ENCODE data around the gene OR6J1.
"Not testable (repeated sequence)": the region's sequence is repeated elsewhere in the genome, so short reads cannot be mapped to it uniquely, and the experiment has no call there.

Gene OR6J1

GRCh38 chr14:22644305-22644635 is at the start of gene OR6J1:
OR6J1 (minus strand) TSS chr14:22644352; CDS start chr14:22634811, 9,541 bp downstream.
- H3K36me3 ChIP-seq: no peaks in the 10 kb centered on the region
- no peak within 1 kb of the TSS for H3K27ac ChIP-seq
- H3K4me1 ChIP-seq (ENCODE audit: control insufficient read depth in 1 of 2, insufficient read depth in 1 of 2, low read depth in 1 of 2, low read length in 1 of 2): no peaks in the 10 kb centered on the region
- TF ChIP-seq CTCF (IDR thresholded peaks at IDR 0.05): no peak
- no peak within 1 kb of the TSS for H3K4me3 ChIP-seq (ENCODE audit: low read depth in 1 of 2, low read length in 1 of 2)
- no peaks in the 10 kb centered on the region for H3K9me3 ChIP-seq
- peaks cover 9% of the 10 kb centered on the region for H3K27me3 ChIP-seq

- Histone ChIP-seq H3K27ac (no peak overlapping the region), H3K4me1 (ENCODE audit: control insufficient read depth in 1 of 2, insufficient read depth in 1 of 2, low read depth in 1 of 2, low read length in 1 of 2) (no peaks in the 10 kb centered on the region)
Observed at GRCh38 chr14:22692194-22692593, 48.0 kb upstream of the OR6J1 start.

GRCh38 chr14:22691171-22691570 is 47.0 kb upstream of the OR6J1 start:
- H3K27me3 ChIP-seq: peaks cover 38% of the 10 kb centered on the region
- H3K4me1 ChIP-seq (ENCODE audit: control insufficient read depth in 1 of 2, insufficient read depth in 1 of 2, low read depth in 1 of 2, low read length in 1 of 2): no peaks in the 10 kb centered on the region
- TF ChIP-seq CTCF (IDR thresholded peaks at IDR 0.05): no peak
- H3K4me3 ChIP-seq (ENCODE audit: low read depth in 1 of 2, low read length in 1 of 2): no peak overlapping the region
- no peaks in the 10 kb centered on the region for H3K9me3 ChIP-seq
- no peak overlapping the region for H3K27ac ChIP-seq
- H3K36me3 ChIP-seq: no peaks in the 10 kb centered on the region

More at GRCh38 chr14:22692194-22692593, 48.0 kb upstream of the OR6J1 start:
- H3K4me3 ChIP-seq (ENCODE audit: low read depth in 1 of 2, low read length in 1 of 2): no peak overlapping the region
- H3K36me3 ChIP-seq: no peaks in the 10 kb centered on the region
- H3K9me3 ChIP-seq: no peaks in the 10 kb centered on the region
- H3K27me3 ChIP-seq: peaks cover 29% of the 10 kb centered on the region
- no peak for TF ChIP-seq CTCF (IDR thresholded peaks at IDR 0.05)

- H3K27ac ChIP-seq: no peak overlapping the region
- TF ChIP-seq CTCF (IDR thresholded peaks at IDR 0.05): no peak
Observed at GRCh38 chr14:22689199-22689598, 45.0 kb upstream of the OR6J1 start.

GRCh38 chr14:22687969-22688368 is 43.8 kb upstream of the OR6J1 start:
- H3K4me1 ChIP-seq (ENCODE audit: control insufficient read depth in 1 of 2, insufficient read depth in 1 of 2, low read depth in 1 of 2, low read length in 1 of 2); H3K4me3 ChIP-seq (ENCODE audit: low read depth in 1 of 2, low read length in 1 of 2); H3K9me3 ChIP-seq; H3K36me3 ChIP-seq; H3K27ac ChIP-seq: not testable (repeated sequence)
- H3K27me3 ChIP-seq: peaks cover 53% of the 10 kb centered on the region

More at GRCh38 chr14:22689199-22689598, 45.0 kb upstream of the OR6J1 start:
- Histone ChIP-seq H3K4me1 (ENCODE audit: control insufficient read depth in 1 of 2, insufficient read depth in 1 of 2, low read depth in 1 of 2, low read length in 1 of 2) (no peaks in the 10 kb centered on the region), H3K27me3 (peaks cover 40% of the 10 kb centered on the region), H3K4me3 (ENCODE audit: low read depth in 1 of 2, low read length in 1 of 2) (no peak overlapping the region), H3K36me3 (no peaks in the 10 kb centered on the region), H3K9me3 (no peaks in the 10 kb centered on the region)

GRCh38 chr14:22686176-22686611 is 42.0 kb upstream of the OR6J1 start:
- H3K4me3 ChIP-seq (ENCODE audit: low read depth in 1 of 2, low read length in 1 of 2); H3K36me3 ChIP-seq; H3K9me3 ChIP-seq; H3K4me1 ChIP-seq (ENCODE audit: control insufficient read depth in 1 of 2, insufficient read depth in 1 of 2, low read depth in 1 of 2, low read length in 1 of 2); H3K27ac ChIP-seq: not testable (repeated sequence)
- H3K27me3 ChIP-seq: peaks cover 54% of the 10 kb centered on the region

- no peaks in the 10 kb centered on the region for H3K36me3 ChIP-seq
- peaks cover 54% of the 10 kb centered on the region for H3K27me3 ChIP-seq
- H3K4me1 ChIP-seq (ENCODE audit: control insufficient read depth in 1 of 2, insufficient read depth in 1 of 2, low read depth in 1 of 2, low read length in 1 of 2): no peaks in the 10 kb centered on the region
- no peak overlapping the region for H3K4me3 ChIP-seq (ENCODE audit: low read depth in 1 of 2, low read length in 1 of 2)
- no peak overlapping the region for H3K27ac ChIP-seq
- no peaks in the 10 kb centered on the region for H3K9me3 ChIP-seq
- TF ChIP-seq CTCF (IDR thresholded peaks at IDR 0.05): no peak
Observed at GRCh38 chr14:22685467-22685866, 41.3 kb upstream of the OR6J1 start.

GRCh38 chr14:22683428-22683827 is 39.3 kb upstream of the OR6J1 start:
- peaks cover 47% of the 10 kb centered on the region for H3K27me3 ChIP-seq
- H3K27ac ChIP-seq; H3K9me3 ChIP-seq; H3K36me3 ChIP-seq; H3K4me1 ChIP-seq (ENCODE audit: control insufficient read depth in 1 of 2, insufficient read depth in 1 of 2, low read depth in 1 of 2, low read length in 1 of 2); H3K4me3 ChIP-seq (ENCODE audit: low read depth in 1 of 2, low read length in 1 of 2): not testable (repeated sequence)

Measured in neutrophil (primary cell).